Erythroblast (primary cell): ENCODE results near the gene ANKMY1.

Source experiments
- GATA1 ChIP-seq: IDR thresholded peaks from 2 replicates; pipeline ENCODE4 v1.6.1; 2011; ENCODE audit warnings: low read depth, mild to moderate bottlenecking, control low read depth, low read length, moderate library complexity
- POLR2A ChIP-seq: IDR thresholded peaks from 2 replicates; pipeline ENCODE4 v1.6.1; 2011; ENCODE audit warnings: mild to moderate bottlenecking, low read length

DNA sequence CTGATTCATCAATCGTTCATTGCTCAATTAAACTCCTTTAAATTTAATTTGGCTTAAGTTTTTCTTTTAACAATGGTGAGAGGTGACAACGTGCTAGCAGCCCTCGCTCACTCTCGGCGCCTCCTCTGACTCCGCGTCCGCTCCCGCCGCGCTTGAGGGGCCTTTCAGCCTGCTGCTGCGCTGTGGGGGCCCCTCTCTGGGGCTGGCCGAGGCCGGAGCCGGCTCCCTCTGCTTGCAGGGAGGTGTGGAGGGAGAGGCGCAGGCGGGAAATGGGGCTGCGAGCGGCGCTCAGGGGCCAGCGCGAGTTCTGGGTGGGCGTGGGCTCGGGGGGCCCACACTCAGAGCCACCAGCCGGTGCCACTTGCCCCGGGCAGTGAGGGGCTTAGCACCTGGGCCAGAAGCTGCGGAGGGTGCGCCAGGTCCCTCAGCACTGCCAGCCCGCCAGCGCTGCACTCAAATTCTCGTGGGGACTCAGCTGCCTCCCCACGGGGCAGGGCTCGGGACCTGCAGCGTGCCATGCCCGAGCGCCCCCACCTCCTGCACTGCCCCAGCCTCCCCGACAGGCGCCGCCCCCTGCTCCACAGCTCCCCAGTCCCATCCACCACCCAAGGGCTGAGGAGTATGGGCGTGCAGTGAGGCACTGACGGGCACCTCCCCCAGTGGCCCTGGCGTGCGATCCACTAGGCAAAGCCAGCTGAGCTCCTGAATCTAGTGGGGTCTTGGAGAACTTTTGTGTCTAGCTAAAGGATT is 19.6 kb downstream of the ANKMY1 start:
- TF ChIP-seq POLR2A (no peak), GATA1 (no peak)
